Ovary (tissue), 3 donors: ENCODE results near the gene C2orf72.

Source experiments
- POLR2A ChIP-seq: fragments of 450-650 bp; IDR thresholded peaks from one replicate; pipeline ENCODE4 v1.6.1; 2017; ENCODE audit warnings: antibody characterized with exemption, mild to moderate bottlenecking, moderate library complexity
- TF ChIP-seq, protein P1 (sequence below), 3 donors: fragments of 450-650 bp in 2 of 3; fragments of 200-600 bp in 1 of 3; IDR thresholded peaks; one replicate each; pipeline versions ENCODE4 v1.5.1 to v1.8.0; 2016 to 2022; ENCODE audit warnings: antibody characterized with exemption in 3 of 3, mild to moderate bottlenecking in 1 of 3
- donor health status: DM: no; HTN: no; CAD: no.

DNA sequence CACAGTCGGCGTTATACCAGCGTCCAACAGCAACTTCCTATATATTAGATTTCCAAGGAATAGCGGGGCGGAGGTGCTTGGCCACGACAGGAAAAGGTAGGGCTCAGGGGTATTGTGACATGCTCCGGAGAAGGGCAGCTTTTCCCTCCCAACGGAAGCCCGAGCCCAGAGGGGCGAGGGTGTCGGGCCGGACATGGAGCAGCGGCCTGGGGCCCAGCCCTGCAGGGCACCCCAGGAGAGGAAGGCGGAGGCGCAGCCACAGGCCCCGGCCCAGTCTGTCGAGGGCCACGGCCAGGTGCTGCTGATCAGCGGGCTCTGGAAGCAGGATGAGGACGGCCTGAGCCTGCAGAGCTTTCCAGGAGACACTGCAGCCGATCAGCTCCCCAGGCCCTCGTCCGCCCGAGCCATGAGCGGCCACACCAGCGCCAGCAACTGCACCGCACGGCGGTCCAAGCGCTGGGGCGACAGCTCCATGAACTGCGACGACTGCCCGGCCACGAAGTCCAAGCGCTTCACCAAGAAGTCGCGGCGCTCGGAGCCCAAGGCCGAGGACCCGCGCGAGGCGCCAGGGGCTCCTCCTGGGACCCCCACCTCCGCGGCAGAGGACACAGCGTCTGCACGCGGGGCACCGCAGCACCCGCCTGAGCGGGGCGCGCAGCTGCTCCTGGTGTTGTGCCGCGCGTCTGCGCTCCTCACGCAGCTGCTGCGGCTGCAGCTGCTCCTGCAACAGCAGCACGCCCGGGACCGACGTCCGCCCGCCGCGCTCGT, 47.0 kb upstream of the C2orf72 start:
- TF ChIP-seq, protein P1, sequence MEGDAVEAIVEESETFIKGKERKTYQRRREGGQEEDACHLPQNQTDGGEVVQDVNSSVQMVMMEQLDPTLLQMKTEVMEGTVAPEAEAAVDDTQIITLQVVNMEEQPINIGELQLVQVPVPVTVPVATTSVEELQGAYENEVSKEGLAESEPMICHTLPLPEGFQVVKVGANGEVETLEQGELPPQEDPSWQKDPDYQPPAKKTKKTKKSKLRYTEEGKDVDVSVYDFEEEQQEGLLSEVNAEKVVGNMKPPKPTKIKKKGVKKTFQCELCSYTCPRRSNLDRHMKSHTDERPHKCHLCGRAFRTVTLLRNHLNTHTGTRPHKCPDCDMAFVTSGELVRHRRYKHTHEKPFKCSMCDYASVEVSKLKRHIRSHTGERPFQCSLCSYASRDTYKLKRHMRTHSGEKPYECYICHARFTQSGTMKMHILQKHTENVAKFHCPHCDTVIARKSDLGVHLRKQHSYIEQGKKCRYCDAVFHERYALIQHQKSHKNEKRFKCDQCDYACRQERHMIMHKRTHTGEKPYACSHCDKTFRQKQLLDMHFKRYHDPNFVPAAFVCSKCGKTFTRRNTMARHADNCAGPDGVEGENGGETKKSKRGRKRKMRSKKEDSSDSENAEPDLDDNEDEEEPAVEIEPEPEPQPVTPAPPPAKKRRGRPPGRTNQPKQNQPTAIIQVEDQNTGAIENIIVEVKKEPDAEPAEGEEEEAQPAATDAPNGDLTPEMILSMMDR (IDR thresholded peaks at IDR 0.05): no peak
- TF ChIP-seq POLR2A: no peak
